GM18519 (cell line): ENCODE results near the gene EPHB1.

Experiments
- ATAC-seq: cut with Tn5 transposase; IDR thresholded peaks from one replicate; pipeline ENCODE4 v1.9.1; 2021; ENCODE audit warnings: mild to moderate bottlenecking, moderate library complexity; ENCODE audit not compliant: unreplicated experiment, low FRiP score

The EPHB1 gene

DNA sequence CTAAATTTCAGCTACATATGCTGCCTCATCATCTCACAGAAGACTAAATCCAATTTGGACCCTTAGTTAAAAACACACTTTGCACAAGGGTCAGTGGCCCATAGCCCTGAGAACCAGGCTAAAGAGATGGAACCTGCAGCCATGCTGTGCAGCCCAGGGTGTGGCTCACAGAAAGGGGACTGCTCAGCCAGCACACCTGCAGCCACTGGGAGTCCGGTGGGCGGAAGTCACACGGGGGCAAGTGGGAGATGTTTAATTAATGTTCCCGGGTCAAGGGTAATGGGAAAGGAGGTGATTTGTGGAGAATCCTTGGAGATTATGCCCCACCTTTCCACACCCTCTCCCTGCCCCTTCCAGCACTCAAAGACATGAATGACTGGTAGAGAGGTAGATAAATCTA, 467.4 kb downstream of the EPHB1 start:
- no peak for ATAC-seq

DNA sequence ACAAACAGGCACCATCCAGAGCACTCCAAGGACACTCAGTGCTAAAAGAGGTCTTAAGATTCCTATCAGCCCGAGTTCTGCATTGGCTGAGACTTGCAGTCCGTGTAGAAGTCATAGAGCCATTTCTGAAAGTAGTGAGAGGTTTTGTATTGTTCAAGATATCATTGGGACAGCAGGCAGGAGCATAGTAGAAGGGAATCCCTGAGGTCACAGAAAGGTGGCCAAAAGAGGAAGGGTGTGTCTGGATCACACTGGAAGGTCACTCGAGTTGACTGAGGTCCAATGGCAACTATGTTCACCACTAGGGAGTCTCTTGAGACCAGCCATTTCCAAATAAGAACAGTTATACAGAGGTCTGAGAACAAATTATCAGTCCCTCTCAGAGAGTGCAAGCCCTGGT, 468.3 kb downstream of the EPHB1 start:
- ATAC-seq = no peak

DNA sequence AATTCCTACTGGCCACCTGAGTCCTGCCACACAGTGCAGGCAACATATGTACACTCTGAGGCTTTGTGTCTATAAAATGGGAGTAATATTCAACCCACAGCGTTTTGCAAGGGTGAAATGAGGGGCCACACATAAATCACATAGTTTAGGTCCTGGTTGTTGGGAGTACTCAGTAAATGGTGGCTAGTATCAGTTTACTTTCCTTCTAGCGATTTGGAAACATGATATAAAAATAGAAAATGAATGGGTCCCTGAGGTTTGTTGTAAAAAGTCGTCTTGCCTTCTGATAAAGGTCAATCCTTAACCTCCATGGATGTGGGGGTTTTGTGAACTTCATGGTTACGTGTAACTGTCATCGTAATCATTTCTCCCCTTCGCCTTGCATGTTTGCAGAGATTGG, 472.4 kb downstream of the EPHB1 start:
- no peak for ATAC-seq

DNA sequence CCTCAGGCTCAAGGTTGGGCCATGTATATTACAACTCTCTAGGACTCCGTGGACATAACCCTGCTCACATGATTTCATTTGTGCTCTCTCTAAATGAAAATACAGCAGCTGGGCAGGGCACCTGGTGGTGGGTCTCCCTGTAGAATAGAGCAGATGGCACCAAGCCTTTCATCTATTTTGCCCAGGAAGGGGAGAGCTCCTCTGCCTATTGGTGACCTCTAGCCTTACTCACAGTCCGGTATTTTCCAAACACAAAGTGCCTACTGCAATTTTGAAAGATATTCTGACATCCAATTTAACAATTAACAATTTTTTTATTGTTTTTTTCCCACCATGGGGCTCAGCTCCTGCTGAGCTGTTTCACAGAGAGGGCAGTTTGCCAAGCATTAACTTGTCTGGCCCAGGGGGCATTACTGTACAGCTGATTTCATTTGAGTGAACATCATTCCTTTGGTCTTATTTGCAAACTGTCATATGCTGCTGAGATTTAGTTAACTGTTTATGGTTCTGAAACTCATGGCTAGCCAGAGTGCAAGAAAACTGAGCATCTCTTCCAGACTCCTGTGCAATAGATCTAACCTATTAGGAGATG, 474.0 kb downstream of the EPHB1 start:
- no peak for ATAC-seq

DNA sequence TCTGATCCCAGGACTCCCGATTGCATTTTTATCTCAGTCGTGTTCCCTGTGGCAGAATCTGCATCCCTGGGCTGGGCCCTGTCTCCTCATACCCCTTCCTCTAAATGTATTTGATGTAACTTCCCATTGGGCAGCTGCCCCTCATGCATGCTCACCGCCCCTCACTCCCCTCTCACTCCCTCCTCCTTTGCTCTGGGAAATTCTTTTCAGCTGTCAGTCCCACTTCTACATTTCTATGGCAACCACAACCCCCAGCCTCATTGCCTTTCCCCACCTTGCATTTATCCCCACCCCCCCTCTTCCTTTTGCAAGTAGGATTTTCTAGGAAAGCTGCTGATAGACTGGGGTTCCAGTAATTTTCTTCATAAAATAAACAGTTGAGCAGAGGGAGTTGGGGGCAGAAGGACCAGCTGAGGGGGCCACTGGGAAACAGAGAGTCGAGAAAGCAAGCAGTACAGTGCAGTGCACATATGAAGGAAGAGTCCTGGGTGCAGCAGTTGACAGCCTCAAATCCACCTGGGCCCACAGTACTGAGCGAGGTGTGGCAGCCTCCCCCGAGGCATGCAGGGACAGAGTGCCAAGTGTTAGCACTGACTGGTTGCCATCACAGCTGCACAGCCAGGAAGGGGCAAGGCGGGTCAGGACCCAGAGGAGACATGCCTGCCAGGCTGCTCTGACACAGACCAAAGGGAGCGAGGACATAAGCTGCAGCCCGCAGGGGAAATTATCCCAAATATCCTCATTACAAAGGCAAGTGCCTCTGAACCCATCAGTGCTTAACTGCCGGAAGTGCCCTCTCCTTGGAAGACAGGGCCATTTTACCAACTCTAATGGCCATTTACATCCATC, 476.3 kb downstream of the EPHB1 start:
- no peak for ATAC-seq

DNA sequence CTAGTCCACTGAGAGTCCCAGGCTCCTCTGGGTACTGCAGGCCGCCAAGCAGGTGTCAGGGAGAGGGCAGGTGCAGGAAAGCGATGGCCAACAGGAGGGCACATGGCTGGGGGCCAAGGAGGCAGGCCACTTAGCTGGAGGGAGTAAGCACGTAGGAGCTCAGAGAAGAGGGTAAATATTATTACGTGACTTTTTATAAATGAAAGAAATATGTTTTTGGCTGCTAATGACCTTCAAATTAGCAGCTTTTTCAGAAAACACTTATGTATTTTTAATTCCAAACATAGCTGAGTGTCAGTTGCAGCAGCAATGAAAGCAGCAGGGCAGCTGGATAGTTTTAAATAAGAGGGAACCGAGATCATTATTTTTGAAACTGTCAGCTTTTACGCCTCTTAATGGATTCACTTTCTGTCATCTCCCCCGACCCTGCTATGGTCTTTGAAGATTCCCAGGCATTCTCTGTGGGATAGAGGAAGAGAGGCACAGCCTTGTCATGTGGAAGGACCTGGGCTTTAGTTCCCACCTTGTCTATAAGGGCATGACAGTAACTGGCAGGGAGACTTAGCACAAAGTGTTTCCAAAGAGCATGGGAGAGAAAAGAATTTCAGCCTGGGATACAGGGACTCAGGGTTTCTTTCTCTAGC, 477.1 kb downstream of the EPHB1 start:
- ATAC-seq = no peak

DNA sequence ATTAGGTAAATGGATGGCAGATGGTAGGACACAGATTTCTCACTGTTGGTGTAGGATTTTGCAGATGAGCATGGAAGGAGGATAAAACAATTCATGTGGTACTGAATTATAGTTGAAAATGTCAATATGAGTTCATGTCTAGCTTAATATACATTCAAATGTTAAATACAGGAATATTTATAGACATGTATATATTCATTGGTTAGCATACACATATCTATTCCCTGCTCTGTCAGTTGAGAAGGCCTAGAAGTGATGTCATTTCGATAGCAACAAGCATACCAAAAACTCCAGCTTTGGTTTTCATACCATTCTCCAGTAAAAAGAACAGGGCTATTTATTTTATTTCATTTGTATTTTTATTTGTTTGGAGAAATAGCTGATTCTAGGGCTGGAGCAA, 497.1 kb downstream of the EPHB1 start:
- no peak for ATAC-seq

DNA sequence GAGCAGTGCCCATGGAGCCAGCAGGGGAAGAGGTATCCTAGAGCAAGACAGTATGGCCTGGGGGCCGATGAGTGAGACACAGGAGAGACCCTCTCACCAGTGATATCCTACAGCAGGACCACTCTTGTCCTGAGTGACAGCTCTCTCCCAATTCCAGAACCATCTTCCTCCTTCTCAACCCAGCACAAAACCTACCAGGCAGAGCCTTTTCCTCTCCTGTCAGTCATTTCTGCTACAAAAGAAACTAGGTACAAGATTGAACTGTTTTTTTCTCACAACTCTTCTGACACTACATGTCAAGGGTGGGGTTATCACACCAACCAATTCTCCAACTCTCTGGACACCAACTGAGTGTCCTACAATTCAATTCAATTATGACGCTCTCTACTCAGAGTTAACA, 506.6 kb downstream of the EPHB1 start:
- ATAC-seq = no peak

DNA sequence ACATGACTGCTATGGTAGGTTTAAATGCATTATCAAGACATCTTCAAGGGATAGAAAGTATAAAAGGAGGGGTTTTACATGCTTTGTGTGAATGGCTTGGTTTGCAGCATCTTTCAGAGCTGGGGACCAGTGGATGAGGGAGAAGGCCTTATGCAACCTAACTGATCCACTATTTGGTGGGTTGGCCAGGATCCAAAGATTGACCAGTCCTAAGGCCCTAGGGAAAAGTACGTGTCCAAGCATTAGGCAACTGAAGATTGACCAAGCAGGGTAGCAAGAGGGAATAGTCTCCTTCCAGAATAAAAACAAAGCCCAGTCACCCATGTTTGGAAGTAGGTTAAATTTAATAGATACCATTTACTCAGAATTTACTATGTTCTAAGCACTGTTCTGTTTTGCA, 509.3 kb downstream of the EPHB1 start:
- ATAC-seq = no peak
